GM23338 (cell line): Measurements from ENCODE around the gene MACF1.

Source experiments
- EZH2 ChIP-seq: fragments of 200-600 bp; sonication (generic); IDR thresholded peaks from one replicate; pipeline ENCODE4 v1.8.0; 2017; ENCODE audit warnings: antibody characterized with exemption, mild to moderate bottlenecking, low read depth; ENCODE audit not compliant: unreplicated experiment
- POLR2AphosphoS5 ChIP-seq: IDR thresholded peaks from 2 replicates; pipeline ENCODE4 v1.6.1; 2016; ENCODE audit warnings: antibody characterized with exemption, low read depth
- TF ChIP-seq, protein P1 (sequence below), 2 experiments: fragments of 200-600 bp in 1 of 2; sonication (generic) in 1 of 2; conservative IDR thresholded peaks; 2 replicates each; pipeline versions ENCODE4 v1.5.1 to v1.6.1; 2016 to 2017; ENCODE audit warnings: antibody characterized with exemption in 2 of 2, low read depth in 2 of 2, mild to moderate bottlenecking in 2 of 2, moderate library complexity in 1 of 2
- TF ChIP-seq, protein P2 (sequence below): IDR thresholded peaks from one replicate; pipeline ENCODE4 v1.6.1; 2018; ENCODE audit warnings: antibody characterized with exemption; ENCODE audit not compliant: unreplicated experiment

DNA sequence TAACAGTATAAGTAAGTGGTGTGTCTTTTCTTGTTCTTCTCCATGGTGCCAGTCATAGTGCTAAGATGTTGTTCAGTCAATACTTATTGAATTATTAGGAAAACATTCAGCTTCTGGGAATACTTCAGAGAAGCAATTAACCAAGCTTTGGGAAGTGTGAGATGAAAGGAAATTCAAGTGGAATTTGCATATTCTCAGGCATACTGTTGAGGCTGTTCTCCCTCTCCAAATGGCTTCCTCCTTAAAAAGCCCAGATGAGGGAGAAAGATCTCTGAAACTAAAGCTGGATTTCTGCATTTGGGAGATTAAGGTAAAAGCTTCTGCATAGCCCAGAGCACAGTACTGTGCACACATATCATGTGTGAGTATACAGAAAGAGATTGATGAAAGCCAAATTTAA is 73.4 kb downstream of the MACF1 start:
- TF ChIP-seq, protein P1, sequence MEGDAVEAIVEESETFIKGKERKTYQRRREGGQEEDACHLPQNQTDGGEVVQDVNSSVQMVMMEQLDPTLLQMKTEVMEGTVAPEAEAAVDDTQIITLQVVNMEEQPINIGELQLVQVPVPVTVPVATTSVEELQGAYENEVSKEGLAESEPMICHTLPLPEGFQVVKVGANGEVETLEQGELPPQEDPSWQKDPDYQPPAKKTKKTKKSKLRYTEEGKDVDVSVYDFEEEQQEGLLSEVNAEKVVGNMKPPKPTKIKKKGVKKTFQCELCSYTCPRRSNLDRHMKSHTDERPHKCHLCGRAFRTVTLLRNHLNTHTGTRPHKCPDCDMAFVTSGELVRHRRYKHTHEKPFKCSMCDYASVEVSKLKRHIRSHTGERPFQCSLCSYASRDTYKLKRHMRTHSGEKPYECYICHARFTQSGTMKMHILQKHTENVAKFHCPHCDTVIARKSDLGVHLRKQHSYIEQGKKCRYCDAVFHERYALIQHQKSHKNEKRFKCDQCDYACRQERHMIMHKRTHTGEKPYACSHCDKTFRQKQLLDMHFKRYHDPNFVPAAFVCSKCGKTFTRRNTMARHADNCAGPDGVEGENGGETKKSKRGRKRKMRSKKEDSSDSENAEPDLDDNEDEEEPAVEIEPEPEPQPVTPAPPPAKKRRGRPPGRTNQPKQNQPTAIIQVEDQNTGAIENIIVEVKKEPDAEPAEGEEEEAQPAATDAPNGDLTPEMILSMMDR (conservative IDR thresholded peaks at IDR 0.05; ENCODE audit: low read depth in 2 of 2), result no peak
- TF ChIP-seq EZH2 (no peak), POLR2AphosphoS5 (no peak)
- TF ChIP-seq, protein P2, sequence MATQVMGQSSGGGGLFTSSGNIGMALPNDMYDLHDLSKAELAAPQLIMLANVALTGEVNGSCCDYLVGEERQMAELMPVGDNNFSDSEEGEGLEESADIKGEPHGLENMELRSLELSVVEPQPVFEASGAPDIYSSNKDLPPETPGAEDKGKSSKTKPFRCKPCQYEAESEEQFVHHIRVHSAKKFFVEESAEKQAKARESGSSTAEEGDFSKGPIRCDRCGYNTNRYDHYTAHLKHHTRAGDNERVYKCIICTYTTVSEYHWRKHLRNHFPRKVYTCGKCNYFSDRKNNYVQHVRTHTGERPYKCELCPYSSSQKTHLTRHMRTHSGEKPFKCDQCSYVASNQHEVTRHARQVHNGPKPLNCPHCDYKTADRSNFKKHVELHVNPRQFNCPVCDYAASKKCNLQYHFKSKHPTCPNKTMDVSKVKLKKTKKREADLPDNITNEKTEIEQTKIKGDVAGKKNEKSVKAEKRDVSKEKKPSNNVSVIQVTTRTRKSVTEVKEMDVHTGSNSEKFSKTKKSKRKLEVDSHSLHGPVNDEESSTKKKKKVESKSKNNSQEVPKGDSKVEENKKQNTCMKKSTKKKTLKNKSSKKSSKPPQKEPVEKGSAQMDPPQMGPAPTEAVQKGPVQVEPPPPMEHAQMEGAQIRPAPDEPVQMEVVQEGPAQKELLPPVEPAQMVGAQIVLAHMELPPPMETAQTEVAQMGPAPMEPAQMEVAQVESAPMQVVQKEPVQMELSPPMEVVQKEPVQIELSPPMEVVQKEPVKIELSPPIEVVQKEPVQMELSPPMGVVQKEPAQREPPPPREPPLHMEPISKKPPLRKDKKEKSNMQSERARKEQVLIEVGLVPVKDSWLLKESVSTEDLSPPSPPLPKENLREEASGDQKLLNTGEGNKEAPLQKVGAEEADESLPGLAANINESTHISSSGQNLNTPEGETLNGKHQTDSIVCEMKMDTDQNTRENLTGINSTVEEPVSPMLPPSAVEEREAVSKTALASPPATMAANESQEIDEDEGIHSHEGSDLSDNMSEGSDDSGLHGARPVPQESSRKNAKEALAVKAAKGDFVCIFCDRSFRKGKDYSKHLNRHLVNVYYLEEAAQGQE, result no peak
